ENCODE results near the gene ATP13A3.

DNA sequence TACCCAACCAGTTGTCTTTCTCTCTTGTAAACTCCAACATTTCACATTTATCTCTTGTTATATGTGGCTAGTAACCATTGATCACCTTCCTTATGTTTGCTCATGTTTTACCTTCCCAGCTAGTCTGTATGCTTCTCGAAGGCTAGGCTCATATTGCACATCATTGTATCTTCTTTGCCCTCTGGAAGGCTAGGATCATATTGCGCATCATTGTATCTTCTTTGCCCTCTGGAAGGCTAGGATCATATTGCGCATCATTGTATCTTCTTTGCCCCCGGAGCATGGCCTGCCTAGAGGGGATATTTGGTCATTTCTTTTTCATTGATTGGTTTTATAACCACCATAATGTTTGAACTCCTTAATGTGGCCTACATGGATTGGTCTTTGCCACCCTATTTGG lies 39.4 kb upstream of the ATP13A3 start:
- TF ChIP-seq, protein P1, sequence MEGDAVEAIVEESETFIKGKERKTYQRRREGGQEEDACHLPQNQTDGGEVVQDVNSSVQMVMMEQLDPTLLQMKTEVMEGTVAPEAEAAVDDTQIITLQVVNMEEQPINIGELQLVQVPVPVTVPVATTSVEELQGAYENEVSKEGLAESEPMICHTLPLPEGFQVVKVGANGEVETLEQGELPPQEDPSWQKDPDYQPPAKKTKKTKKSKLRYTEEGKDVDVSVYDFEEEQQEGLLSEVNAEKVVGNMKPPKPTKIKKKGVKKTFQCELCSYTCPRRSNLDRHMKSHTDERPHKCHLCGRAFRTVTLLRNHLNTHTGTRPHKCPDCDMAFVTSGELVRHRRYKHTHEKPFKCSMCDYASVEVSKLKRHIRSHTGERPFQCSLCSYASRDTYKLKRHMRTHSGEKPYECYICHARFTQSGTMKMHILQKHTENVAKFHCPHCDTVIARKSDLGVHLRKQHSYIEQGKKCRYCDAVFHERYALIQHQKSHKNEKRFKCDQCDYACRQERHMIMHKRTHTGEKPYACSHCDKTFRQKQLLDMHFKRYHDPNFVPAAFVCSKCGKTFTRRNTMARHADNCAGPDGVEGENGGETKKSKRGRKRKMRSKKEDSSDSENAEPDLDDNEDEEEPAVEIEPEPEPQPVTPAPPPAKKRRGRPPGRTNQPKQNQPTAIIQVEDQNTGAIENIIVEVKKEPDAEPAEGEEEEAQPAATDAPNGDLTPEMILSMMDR (IDR thresholded peaks at IDR 0.05), result no peak
- no peak for TF ChIP-seq POLR2AphosphoS5 (IDR thresholded peaks at IDR 0.05)
- no peak for TF ChIP-seq POLR2A (IDR thresholded peaks at IDR 0.05)

All from transverse colon (tissue), 4 donors.